ENCODE data around the gene AICDA.

The AICDA gene

GRCh38 chr12:8553088-8553627 lies 59.5 kb downstream of the AICDA start:
- TF ChIP-seq, protein P1, sequence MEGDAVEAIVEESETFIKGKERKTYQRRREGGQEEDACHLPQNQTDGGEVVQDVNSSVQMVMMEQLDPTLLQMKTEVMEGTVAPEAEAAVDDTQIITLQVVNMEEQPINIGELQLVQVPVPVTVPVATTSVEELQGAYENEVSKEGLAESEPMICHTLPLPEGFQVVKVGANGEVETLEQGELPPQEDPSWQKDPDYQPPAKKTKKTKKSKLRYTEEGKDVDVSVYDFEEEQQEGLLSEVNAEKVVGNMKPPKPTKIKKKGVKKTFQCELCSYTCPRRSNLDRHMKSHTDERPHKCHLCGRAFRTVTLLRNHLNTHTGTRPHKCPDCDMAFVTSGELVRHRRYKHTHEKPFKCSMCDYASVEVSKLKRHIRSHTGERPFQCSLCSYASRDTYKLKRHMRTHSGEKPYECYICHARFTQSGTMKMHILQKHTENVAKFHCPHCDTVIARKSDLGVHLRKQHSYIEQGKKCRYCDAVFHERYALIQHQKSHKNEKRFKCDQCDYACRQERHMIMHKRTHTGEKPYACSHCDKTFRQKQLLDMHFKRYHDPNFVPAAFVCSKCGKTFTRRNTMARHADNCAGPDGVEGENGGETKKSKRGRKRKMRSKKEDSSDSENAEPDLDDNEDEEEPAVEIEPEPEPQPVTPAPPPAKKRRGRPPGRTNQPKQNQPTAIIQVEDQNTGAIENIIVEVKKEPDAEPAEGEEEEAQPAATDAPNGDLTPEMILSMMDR (IDR thresholded peaks at IDR 0.05; ENCODE audit: extremely low read depth, insufficient read depth, missing control alignments), result no peak
- DNase-seq (ENCODE audit: low spot score), result no peak
- in situ Hi-C loops (cut with MboI; ENCODE audit: low pct_unique_long_range_greater_than_20kb, low sequenced_read_pairs, unreplicated experiment), result no loop called here
